Effector memory CD4-positive, alpha-beta T cell (primary cell): ENCODE data around the gene DPP9.
"Not testable (repeated sequence)": the region's sequence is repeated elsewhere in the genome, so short reads cannot be mapped to it uniquely, and the experiment has no call there.

ENCODE experiments used
- DNase-seq, 3 donors: peaks; one replicate each; pipeline ENCODE4 v3.0.0-alpha.2; 2020
- H3K27ac ChIP-seq: 2 replicates; pipeline ENCODE4 v1.7.0; 2013; ENCODE audit warnings: mild to moderate bottlenecking, low read length, moderate library complexity; ENCODE audit not compliant: insufficient read depth, poor library complexity, severe bottlenecking
- H3K27me3 ChIP-seq: replicated peaks from 2 replicates; pipeline ENCODE4 v1.7.0; 2013; ENCODE audit warnings: mild to moderate bottlenecking, low read length; ENCODE audit not compliant: insufficient read depth, control insufficient read depth, poor library complexity, severe bottlenecking
- H3K36me3 ChIP-seq: 2 replicates; pipeline ENCODE4 v1.7.0; 2013; ENCODE audit warnings: mild to moderate bottlenecking, low read length, moderate library complexity; ENCODE audit not compliant: control insufficient read depth, insufficient read depth
- H3K4me1 ChIP-seq: 2 replicates; pipeline ENCODE4 v1.7.0; 2013; ENCODE audit warnings: low read length, mild to moderate bottlenecking; ENCODE audit not compliant: control insufficient read depth, insufficient read depth, poor library complexity, severe bottlenecking
- H3K4me3 ChIP-seq: 2 replicates; pipeline ENCODE4 v1.7.0; 2013; ENCODE audit warnings: low read length, low read depth, mild to moderate bottlenecking; ENCODE audit not compliant: insufficient read depth, poor library complexity, severe bottlenecking
- H3K9me3 ChIP-seq: 2 replicates; pipeline ENCODE4 v1.7.0; 2013; ENCODE audit warnings: mild to moderate bottlenecking, low read length, moderate library complexity; ENCODE audit not compliant: control insufficient read depth

Gene DPP9

GRCh38 chr19:4680021-4680420, 43.6 kb downstream of the DPP9 start:
- not testable (repeated sequence) for H3K4me3 ChIP-seq, H3K27ac ChIP-seq, DNase-seq, H3K27me3 ChIP-seq, H3K9me3 ChIP-seq, H3K4me1 ChIP-seq
- H3K36me3 ChIP-seq, result peaks cover 29% of the 10 kb centered on the region

GRCh38 chr19:4678881-4679790, 44.5 kb downstream of the DPP9 start:
- Histone ChIP-seq H3K27me3 (no peaks in the 10 kb centered on the region), H3K4me1 (no peaks in the 10 kb centered on the region), H3K27ac (no peak overlapping the region), H3K4me3 (no peak overlapping the region), H3K36me3 (peaks cover 26% of the 10 kb centered on the region), H3K9me3 (no peaks in the 10 kb centered on the region)
- DNase-seq, result no peak

GRCh38 chr19:4676955-4677731, 46.5 kb downstream of the DPP9 start:
- Histone ChIP-seq H3K27me3 (no peaks in the 10 kb centered on the region), H3K4me3 (no peak overlapping the region), H3K9me3 (no peaks in the 10 kb centered on the region), H3K4me1 (no peaks in the 10 kb centered on the region), H3K36me3 (peaks cover 13% of the 10 kb centered on the region), H3K27ac (no peak overlapping the region)
- DNase-seq, result no peak

DNA sequence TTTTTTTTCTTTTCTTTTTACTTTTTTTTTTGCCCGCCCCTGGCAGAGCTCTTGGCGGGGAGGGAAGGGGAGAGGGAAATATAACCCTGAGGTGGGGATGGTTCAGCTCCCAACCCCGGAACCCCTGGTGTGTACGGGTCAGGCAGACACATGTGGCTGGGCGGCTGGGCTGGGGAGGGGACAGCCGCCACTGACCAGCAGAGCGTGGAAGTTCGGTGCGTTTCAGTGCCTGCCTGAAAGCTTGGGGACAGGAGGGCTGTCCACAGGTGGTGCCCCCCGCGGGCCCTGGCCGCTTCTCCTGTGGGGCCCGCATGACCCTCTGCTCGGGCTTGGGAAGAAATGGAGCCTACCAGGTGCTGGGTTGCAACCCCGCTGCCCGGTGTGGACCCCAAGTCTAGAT, 48.3 kb downstream of the DPP9 start:
- H3K27me3 ChIP-seq, result no peaks in the 10 kb centered on the region
- no peaks in the 10 kb centered on the region for H3K9me3 ChIP-seq
- no peak overlapping the region for H3K4me3 ChIP-seq
- H3K27ac ChIP-seq, result no peak overlapping the region
- no peak for DNase-seq
- H3K36me3 ChIP-seq, result peaks cover 10% of the 10 kb centered on the region
- no peaks in the 10 kb centered on the region for H3K4me1 ChIP-seq

GRCh38 chr19:4673726-4674125, 49.9 kb downstream of the DPP9 start:
- no peak overlapping the region for H3K27ac ChIP-seq
- H3K36me3 ChIP-seq, result peaks cover 10% of the 10 kb centered on the region
- H3K27me3 ChIP-seq, result no peaks in the 10 kb centered on the region
- H3K4me3 ChIP-seq, result no peak overlapping the region
- no peak for DNase-seq
- no peaks in the 10 kb centered on the region for H3K9me3 ChIP-seq
- peaks cover 11% of the 10 kb centered on the region for H3K4me1 ChIP-seq

GRCh38 chr19:4673216-4673615, 50.4 kb downstream of the DPP9 start:
- H3K27me3 ChIP-seq, result no peaks in the 10 kb centered on the region
- H3K27ac ChIP-seq, result no peak overlapping the region
- H3K4me1 ChIP-seq, result peaks cover 13% of the 10 kb centered on the region
- no peak overlapping the region for H3K4me3 ChIP-seq
- no peaks in the 10 kb centered on the region for H3K9me3 ChIP-seq
- no peak for DNase-seq
- H3K36me3 ChIP-seq, result peaks cover 14% of the 10 kb centered on the region

- no peak overlapping the region for H3K27ac ChIP-seq
- peaks cover 21% of the 10 kb centered on the region for H3K36me3 ChIP-seq
- no peaks in the 10 kb centered on the region for H3K27me3 ChIP-seq
- no peaks in the 10 kb centered on the region for H3K9me3 ChIP-seq
- H3K4me1 ChIP-seq, result peaks cover 13% of the 10 kb centered on the region
- H3K4me3 ChIP-seq, result no peak overlapping the region
- DNase-seq, result no peak
Measured at GRCh38 chr19:4671185-4671851, 52.3 kb downstream of the DPP9 start.

- Histone ChIP-seq H3K36me3 (peaks cover 22% of the 10 kb centered on the region), H3K4me1 (peaks cover 13% of the 10 kb centered on the region), H3K27ac (peak within 1 kb of the TSS; percentile 82), H3K27me3 (no peaks in the 10 kb centered on the region), H3K4me3 (peak within 1 kb of the TSS; percentile 89), H3K9me3 (no peaks in the 10 kb centered on the region)
- DNase-seq, result peak; percentile 86 to 89 (median 88)
Measured at GRCh38 chr19:4669723-4670480, 53.7 kb downstream of the DPP9 start, which contains the start of gene MYDGF. Gene MYDGF (minus strand): TSS chr19:4670342. CDS start chr19:4670334, 8 bp downstream.

DNA sequence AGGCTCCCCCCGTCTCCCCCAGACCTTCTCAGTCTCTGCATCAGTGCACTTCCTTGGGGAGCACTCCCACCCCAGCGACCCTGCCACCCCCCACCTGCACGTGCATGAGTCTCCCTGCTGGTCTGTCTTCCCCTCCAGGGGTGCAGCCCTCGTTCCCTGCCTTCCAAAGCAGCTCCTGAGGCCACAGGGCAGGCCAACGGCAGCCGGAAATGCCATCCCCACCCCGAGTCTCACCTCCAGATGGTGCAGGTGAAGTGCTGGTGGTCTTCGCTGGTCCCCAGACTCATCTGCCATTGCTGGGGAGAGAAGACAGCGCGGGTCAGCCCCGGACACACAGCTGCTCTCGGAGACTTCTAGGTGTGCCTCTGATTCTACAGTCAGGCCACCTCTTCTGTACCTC, 59.0 kb downstream of the DPP9 start:
- Histone ChIP-seq H3K27me3 (no peaks in the 10 kb centered on the region), H3K9me3 (no peaks in the 10 kb centered on the region), H3K4me3 (no peak overlapping the region), H3K27ac (no peak overlapping the region), H3K4me1 (peaks cover 11% of the 10 kb centered on the region), H3K36me3 (peaks cover 64% of the 10 kb centered on the region)
- DNase-seq, result no peak
